Fibroblast of pulmonary artery (primary cell): ENCODE results near the gene COL19A1.

Experiments used
- DNase-seq: peaks from one replicate; pipeline ENCODE4 v3.0.0-alpha.2; 2010; ENCODE audit warnings: low read depth
- H3K4me3 ChIP-seq: replicated peaks from 2 replicates; pipeline ENCODE4 v1.5.1; 2011; ENCODE audit warnings: low read depth, mild to moderate bottlenecking, control low read depth, low read length, moderate library complexity
- TF ChIP-seq, protein P1 (sequence below): IDR thresholded peaks from 2 replicates; pipeline ENCODE4 v1.5.1; 2011; ENCODE audit warnings: mild to moderate bottlenecking, control low read depth, low read length, inconsistent platforms; ENCODE audit errors: missing control alignments

The COL19A1 gene

DNA sequence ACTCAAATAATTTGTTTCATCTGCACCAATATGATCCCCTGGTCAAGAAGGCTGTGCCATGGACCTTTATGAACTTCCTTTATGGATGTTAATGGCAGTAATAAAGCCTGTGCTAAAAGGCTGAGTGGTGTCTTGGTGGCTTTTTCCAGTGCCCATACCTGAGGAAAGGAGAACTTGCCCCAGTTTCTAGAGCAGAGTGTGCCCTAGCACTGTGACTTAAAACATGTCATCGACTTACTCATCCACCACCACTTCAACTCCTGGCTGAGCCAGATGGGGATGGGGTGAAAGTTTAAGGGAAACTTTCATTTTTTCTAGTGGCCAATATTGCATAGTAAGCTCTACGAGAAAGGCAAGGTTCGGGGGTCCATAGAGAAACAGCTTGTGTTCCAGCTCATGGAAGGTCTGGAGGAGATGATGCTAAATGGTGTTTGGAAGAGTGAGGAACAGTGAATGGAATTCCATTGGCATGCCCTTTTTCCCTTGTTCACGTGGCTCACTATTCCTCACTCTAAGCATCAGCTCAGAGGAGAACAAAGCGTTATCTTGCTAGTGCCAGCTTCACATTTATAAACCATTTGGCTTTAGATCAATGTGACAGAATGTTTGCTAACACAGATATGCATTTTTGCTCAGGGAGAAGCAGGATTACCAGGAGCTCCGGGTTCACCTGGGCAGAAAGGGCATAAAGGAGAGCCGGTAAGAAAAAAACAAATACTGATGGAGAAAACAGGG is 71.2 kb downstream of the COL19A1 start:
- no peak for DNase-seq
- H3K4me3 ChIP-seq = no peak overlapping the region
- TF ChIP-seq, protein P1, sequence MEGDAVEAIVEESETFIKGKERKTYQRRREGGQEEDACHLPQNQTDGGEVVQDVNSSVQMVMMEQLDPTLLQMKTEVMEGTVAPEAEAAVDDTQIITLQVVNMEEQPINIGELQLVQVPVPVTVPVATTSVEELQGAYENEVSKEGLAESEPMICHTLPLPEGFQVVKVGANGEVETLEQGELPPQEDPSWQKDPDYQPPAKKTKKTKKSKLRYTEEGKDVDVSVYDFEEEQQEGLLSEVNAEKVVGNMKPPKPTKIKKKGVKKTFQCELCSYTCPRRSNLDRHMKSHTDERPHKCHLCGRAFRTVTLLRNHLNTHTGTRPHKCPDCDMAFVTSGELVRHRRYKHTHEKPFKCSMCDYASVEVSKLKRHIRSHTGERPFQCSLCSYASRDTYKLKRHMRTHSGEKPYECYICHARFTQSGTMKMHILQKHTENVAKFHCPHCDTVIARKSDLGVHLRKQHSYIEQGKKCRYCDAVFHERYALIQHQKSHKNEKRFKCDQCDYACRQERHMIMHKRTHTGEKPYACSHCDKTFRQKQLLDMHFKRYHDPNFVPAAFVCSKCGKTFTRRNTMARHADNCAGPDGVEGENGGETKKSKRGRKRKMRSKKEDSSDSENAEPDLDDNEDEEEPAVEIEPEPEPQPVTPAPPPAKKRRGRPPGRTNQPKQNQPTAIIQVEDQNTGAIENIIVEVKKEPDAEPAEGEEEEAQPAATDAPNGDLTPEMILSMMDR = no peak

DNA sequence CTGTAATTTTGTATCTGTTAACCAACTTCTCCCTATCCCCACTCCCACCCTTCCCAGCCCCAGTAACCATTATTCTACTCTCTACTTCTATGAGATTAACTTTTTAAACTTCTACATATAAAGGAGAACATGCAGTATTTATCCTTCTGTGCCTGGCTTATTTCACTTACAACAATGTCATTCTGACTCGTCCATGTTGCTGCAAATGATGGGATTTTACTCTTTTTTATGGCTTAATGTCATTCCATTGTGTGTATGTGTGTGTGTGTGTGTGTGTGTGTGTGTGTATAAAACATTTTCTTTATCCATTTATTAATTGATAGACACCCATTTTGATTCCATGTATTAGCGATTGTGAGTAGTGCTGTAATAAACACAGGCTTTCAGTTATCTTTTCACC is 76.1 kb downstream of the COL19A1 start:
- TF ChIP-seq, protein P1 = no peak

DNA sequence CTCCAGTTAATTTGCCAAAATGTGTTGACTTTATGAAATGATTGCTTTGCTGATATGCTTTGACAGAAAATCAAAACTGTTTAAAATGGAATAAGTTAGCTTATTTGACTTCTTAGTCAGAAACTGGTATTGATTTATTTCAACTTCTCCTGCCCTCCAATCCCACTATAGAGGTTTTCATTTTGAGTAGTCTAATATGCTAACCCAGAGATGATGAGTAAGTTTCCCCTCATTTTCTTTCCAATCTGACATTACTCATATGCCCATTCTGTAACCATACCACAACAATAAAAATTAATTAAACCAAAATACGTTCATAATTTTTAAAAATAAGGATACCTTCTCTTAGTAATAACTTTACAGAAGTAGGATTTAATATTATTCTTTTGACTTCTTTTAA is 78.8 kb downstream of the COL19A1 start:
- TF ChIP-seq, protein P1 = no peak
- DNase-seq = no peak
- no peak overlapping the region for H3K4me3 ChIP-seq

More for the DNA sequence above, 76.1 kb downstream of the COL19A1 start:
- DNase-seq = no peak
- H3K4me3 ChIP-seq = no peak overlapping the region

DNA sequence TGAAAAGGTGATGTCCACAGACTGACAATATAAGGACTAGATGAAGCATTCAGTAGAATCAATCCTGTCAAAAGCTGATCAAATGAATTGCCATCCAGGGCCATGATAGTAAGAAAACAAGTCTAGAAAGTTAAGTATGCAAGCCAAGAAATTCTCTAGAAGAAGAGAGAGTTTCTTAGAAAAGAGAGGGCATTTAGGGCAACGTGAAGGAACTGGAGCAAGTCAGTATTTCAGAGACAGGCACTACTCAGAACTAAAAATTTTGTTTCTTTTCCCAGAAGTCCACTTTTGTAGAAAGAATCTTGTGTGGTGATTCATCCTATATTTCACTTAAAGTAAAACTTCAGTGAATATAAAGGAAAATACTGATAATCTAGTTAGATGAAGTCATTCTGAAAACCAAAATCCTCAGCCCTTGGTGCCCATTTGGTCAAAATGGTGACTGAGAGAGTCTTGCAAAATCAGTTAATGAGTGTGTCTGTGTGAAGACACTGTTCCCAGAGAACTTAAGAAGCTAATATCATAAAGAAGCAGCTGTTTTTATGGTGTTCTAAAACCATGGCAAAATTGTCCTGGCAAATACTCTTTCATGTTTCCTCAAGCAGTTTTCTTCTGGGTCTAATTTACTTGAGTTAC is 82.2 kb downstream of the COL19A1 start:
- no peak overlapping the region for H3K4me3 ChIP-seq
- DNase-seq = no peak
- TF ChIP-seq, protein P1 = no peak

DNA sequence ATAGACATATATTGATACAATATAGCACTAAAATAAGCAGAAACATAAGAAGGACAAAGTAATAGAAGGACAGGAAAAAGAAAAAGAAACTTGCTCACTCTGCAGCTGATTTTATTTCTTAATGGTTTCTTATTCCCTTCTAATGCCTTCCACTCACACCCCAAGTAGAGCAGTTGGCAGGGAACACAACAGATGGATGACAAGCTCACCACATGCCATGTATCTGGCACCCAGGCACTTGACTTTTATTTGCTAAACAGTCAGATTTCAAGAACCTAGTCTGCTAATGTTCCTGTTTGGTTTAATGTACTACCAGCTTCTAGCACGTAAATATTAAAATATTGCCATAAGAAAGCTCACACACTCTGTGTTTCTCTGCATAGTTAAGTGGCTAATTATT is 87.1 kb downstream of the COL19A1 start:
- TF ChIP-seq, protein P1 = no peak
- no peak for DNase-seq
- no peak overlapping the region for H3K4me3 ChIP-seq

DNA sequence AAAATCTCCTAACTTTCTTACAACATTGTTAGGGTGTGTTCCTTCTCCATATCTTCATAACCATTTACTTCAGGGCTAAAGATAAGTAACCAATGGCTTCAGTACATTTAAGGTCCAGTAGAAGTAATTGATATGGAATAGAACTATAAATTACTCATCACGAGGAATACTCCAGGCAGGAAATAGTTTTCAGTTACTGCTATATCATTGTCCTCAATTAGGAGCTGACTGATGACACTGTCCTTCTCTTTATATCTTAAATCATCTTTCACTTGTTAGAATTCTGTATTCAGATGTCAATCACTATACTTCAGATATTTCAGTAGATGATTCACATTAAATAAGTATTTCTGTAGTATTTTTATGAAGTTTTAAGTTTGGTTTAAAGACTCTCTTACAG is 88.4 kb downstream of the COL19A1 start:
- no peak for DNase-seq

More for the DNA sequence above, 88.4 kb downstream of the COL19A1 start:
- TF ChIP-seq, protein P1 = no peak
- H3K4me3 ChIP-seq = no peak overlapping the region
